ENCODE data around the gene CHCHD10.
A peak's percentile ranks its signal among the peaks of the same experiment; 100 is the strongest.

CHCHD10 gene

DNA sequence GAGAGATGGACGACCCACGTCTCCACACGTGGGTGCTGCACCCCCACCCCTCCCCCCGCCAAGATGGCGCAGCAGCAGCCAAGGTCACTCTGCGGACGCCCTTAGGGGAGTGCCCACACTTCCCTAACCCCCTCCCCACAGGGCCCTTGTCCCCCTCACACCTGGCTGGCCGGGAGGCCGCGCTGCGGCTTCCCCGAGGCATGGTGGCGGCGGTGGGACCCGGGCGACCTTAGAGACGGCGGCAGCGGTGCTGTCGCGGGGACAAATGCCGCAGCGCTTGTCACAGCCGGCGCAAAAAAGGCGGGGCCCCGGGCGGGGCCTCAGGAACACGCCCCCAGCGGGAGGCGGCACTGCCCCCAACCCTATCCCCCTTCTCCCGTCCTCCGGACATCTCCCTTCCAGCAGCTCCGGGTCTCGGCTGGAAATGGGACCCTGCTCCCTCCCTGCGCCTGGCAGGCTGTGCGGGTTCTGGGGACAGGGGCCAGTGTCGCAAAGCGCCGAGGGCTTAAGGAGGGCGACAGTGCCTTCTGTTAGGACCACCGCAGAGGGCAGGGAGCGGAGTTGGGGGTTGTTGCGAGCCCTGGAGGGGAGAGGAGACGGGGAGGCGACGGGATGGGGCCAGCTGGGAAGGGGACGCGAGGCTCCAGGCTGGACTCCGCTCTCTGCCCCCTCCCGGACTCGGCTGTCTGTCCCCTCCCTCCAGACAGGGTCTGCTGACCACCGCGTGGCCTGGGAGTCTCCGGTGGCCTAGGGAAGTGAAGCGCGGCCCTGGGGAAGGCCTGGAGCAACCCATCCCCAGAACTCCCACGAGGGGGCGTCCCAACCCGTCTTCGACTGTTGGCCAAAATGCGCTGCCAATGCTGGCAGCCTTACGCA is at the start of gene CHCHD10:
Gene CHCHD10, minus strand, starts transcription at position 300 of the 876 bp plus-strand sequence. Its CDS starts 98 bp downstream, at position 202.
- peak within 1 kb of the TSS; percentile 84 for H3K27ac ChIP-seq (ENCODE audit: low read length)
- peaks cover 0 to 58% of the 10 kb centered on the region in 2 donors for H3K4me1 ChIP-seq (ENCODE audit: control insufficient read depth in 1 of 2, insufficient read depth in 2 of 2, low read length in 2 of 2)
- peak within 1 kb of the TSS; percentile 77 to 90 for H3K4me3 ChIP-seq (ENCODE audit: low read depth in 1 of 2, low read length in 2 of 2)

DNA sequence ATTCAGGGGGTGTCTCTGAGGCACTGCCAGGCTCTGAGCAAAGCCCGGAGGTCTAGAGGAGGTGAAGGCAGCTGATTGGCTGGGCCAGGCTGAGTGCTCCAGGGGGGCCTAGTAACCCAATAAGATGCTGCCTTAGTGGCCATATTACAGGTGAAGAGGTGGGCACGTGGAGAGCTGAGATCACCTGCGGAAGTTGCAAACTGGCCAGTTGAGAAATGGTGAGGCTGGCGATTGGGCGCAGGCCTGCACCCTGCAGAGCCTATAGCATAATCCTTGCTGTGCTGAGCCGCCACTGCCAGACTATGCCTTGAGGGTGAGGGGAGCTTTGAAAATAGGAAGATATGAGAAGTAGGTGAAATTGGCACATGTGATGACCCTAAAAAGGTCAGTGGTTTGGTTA is 49.4 kb upstream of the CHCHD10 start:
- Histone ChIP-seq H3K9me3 (ENCODE audit: control insufficient read depth in 1 of 2, low read length in 2 of 2) (no peaks in the 10 kb centered on the region), H3K27me3 (ENCODE audit: low read depth, low read length) (no peaks in the 10 kb centered on the region), H3K36me3 (ENCODE audit: control insufficient read depth in 1 of 2, insufficient read depth in 2 of 2, low read length in 2 of 2) (peaks cover 32 to 76% of the 10 kb centered on the region in 2 donors), H3K4me1 (ENCODE audit: control insufficient read depth in 1 of 2, insufficient read depth in 2 of 2, low read length in 2 of 2) (no peaks in the 10 kb centered on the region), H3K4me3 (ENCODE audit: low read depth in 1 of 2, low read length in 2 of 2) (no peak overlapping the region), H3K27ac (ENCODE audit: low read length) (no peak overlapping the region)

More for the DNA sequence above, at the start of gene CHCHD10:
- peaks cover 0 to 4% of the 10 kb centered on the region in 2 donors for H3K36me3 ChIP-seq (ENCODE audit: control insufficient read depth in 1 of 2, insufficient read depth in 2 of 2, low read length in 2 of 2)
- H3K9me3 ChIP-seq (ENCODE audit: control insufficient read depth in 1 of 2, low read length in 2 of 2), result no peaks in the 10 kb centered on the region
- no peaks in the 10 kb centered on the region for H3K27me3 ChIP-seq (ENCODE audit: low read depth, low read length)

DNA sequence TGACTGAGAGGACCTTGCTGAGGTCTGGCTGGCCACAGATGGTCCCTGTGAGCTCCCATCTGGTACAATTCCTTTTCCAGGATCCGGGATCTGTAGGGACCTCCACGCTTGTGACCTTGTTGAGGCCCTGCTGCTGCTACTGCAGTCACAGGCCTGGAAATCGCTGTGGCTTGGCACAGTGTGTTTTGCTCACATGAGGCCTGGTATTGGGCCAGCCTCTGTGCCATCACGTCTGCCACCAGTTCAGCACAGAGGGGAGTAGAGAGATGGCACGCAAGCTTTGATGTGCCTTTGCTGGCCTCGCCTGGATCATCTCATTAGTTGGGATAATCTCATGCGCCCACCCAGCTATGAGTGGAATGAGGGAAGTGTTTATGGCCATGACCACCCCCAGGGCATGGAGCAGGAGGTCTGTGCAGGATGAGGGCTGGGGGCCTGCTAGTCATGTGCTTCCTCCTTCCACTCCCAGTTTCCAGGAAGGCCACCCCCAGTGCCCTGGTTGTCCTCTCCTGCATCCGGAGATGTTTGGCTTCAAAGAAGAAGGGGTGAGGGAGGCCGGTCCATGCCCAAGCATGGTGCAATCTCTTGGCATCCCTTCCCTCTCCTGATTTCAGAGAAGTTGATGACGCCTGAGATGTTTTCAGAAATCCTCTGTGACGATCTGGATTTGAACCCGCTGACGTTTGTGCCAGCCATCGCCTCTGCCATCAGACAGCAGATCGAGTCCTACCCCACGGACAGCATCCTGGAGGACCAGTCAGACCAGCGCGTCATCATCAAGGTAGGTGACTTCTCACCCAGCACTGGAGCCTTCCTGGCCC is 48.6 kb upstream of the CHCHD10 start:
- Histone ChIP-seq H3K36me3 (ENCODE audit: control insufficient read depth in 1 of 2, insufficient read depth in 2 of 2, low read length in 2 of 2) (peaks cover 33 to 73% of the 10 kb centered on the region in 2 donors), H3K9me3 (ENCODE audit: control insufficient read depth in 1 of 2, low read length in 2 of 2) (no peaks in the 10 kb centered on the region)

DNA sequence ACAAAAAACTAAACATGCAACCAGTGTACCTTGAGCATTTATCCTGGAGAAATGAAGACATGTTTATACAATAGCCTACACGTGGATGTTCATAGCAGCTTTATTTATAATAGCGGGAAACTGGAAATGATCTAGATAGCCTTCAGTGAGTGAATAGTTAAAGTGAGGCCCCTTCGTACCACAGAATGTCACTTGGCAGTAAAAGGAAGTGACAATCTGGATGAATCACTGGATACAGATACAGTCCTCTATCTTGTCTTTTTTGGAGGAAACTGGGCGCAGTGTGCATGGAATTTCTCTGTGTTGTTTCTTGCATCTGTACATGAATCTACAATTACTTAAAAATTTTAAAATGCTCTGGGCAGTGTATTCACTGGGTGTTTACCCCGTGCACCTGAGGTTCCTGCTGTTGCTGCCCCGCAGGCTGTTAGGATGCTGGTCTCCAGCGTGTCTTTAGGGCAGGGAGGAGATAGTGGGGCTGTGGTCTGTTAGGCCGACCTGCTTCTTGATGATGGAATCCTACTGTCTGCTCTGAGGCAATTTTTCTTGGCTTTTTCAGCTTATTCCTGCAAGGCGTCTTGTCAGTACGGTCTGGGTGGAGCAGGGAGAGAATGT is 47.9 kb upstream of the CHCHD10 start:
- Histone ChIP-seq H3K4me3 (ENCODE audit: low read depth in 1 of 2, low read length in 2 of 2) (no peak overlapping the region), H3K27ac (ENCODE audit: low read length) (no peak overlapping the region), H3K27me3 (ENCODE audit: low read depth, low read length) (no peaks in the 10 kb centered on the region), H3K4me1 (ENCODE audit: control insufficient read depth in 1 of 2, insufficient read depth in 2 of 2, low read length in 2 of 2) (no peaks in the 10 kb centered on the region), H3K36me3 (ENCODE audit: control insufficient read depth in 1 of 2, insufficient read depth in 2 of 2, low read length in 2 of 2) (peaks cover 30 to 70% of the 10 kb centered on the region in 2 donors), H3K9me3 (ENCODE audit: control insufficient read depth in 1 of 2, low read length in 2 of 2) (no peaks in the 10 kb centered on the region)

More for the DNA sequence above, 48.6 kb upstream of the CHCHD10 start:
- Histone ChIP-seq H3K27ac (ENCODE audit: low read length) (no peak overlapping the region), H3K27me3 (ENCODE audit: low read depth, low read length) (no peaks in the 10 kb centered on the region), H3K4me3 (ENCODE audit: low read depth in 1 of 2, low read length in 2 of 2) (no peak overlapping the region), H3K4me1 (ENCODE audit: control insufficient read depth in 1 of 2, insufficient read depth in 2 of 2, low read length in 2 of 2) (no peaks in the 10 kb centered on the region)

DNA sequence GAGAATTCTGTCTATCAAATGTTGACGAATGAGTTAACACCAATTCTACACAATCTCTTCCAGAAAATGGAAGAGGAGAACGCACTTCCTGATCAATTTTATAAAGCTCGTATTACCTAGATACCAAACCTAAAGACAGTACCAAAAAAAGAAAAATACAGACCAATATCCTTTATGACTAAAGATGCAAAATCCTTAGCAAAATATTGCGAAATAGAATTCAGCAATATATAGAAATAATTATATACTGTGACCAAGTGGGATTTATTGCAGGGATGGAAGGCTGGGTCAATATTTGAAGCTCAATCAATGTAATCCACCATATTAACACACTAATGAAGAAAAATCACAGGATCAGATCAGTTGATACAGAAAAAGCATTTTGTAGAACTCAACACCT is 44.6 kb upstream of the CHCHD10 start:
- peaks cover 24 to 37% of the 10 kb centered on the region in 2 donors for H3K36me3 ChIP-seq (ENCODE audit: control insufficient read depth in 1 of 2, insufficient read depth in 2 of 2, low read length in 2 of 2)
- H3K27ac ChIP-seq (ENCODE audit: low read length), result no peak overlapping the region

DNA sequence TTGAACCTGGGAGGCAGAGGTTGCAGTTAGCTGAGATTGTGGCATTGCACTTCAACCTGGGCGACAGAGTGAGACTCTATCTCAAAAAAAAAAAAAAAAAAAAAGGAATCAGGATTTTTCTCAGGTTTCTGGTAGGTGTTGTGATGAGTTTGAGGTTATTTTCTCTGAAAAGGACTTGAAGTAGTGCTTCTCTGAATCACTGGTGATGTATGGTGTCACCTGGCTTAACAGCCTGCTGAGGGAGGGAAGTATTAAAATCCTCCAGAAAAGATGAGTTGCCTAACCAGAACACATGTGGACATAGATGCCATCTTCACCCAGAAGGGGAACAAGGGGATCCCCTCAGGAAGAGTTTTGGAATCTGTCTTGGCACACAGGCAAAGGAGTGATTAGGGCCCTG is 39.1 kb upstream of the CHCHD10 start:
- Histone ChIP-seq H3K36me3 (ENCODE audit: control insufficient read depth in 1 of 2, insufficient read depth in 2 of 2, low read length in 2 of 2) (peaks cover 45 to 54% of the 10 kb centered on the region in 2 donors), H3K9me3 (ENCODE audit: control insufficient read depth in 1 of 2, low read length in 2 of 2) (no peaks in the 10 kb centered on the region), H3K4me3 (ENCODE audit: low read depth in 1 of 2, low read length in 2 of 2) (no peak overlapping the region), H3K27me3 (ENCODE audit: low read depth, low read length) (no peaks in the 10 kb centered on the region), H3K27ac (ENCODE audit: low read length) (no peak overlapping the region), H3K4me1 (ENCODE audit: control insufficient read depth in 1 of 2, insufficient read depth in 2 of 2, low read length in 2 of 2) (no peaks in the 10 kb centered on the region)

More for the DNA sequence above, 44.6 kb upstream of the CHCHD10 start:
- H3K4me3 ChIP-seq (ENCODE audit: low read depth in 1 of 2, low read length in 2 of 2), result no peak overlapping the region
- H3K9me3 ChIP-seq (ENCODE audit: control insufficient read depth in 1 of 2, low read length in 2 of 2), result no peaks in the 10 kb centered on the region
- no peaks in the 10 kb centered on the region for H3K27me3 ChIP-seq (ENCODE audit: low read depth, low read length)
- H3K4me1 ChIP-seq (ENCODE audit: control insufficient read depth in 1 of 2, insufficient read depth in 2 of 2, low read length in 2 of 2), result no peaks in the 10 kb centered on the region

DNA sequence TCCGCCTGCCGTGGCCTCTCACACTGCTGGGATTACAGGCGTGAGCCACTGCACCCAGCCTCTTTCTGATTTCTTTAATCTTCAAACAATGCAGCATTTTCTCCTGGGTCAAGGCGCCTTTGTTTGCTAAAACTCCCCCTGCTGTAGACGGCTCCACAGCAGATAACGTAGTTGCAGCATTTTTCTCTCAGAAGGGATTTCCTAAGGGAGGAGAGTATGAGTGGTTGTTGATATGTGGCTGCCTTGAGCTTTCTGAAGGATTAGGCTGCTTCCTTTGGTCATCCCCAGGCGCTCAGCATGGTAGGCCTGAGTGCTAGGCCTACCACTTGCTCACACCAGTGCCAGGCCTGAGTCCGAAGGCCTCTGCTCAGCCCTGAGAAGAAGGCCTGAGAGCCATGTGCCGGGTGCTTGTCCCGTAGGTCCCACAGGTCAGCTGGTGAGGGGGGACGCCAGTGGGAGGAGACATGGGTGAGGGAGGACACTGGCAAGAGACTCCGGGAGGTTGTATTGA is 37.1 kb upstream of the CHCHD10 start:
- Histone ChIP-seq H3K27ac (ENCODE audit: low read length) (no peak overlapping the region), H3K4me3 (ENCODE audit: low read depth in 1 of 2, low read length in 2 of 2) (no peak overlapping the region), H3K4me1 (ENCODE audit: control insufficient read depth in 1 of 2, insufficient read depth in 2 of 2, low read length in 2 of 2) (no peaks in the 10 kb centered on the region), H3K27me3 (ENCODE audit: low read depth, low read length) (no peaks in the 10 kb centered on the region), H3K36me3 (ENCODE audit: control insufficient read depth in 1 of 2, insufficient read depth in 2 of 2, low read length in 2 of 2) (peaks cover 57 to 68% of the 10 kb centered on the region in 2 donors), H3K9me3 (ENCODE audit: control insufficient read depth in 1 of 2, low read length in 2 of 2) (no peaks in the 10 kb centered on the region)

DNA sequence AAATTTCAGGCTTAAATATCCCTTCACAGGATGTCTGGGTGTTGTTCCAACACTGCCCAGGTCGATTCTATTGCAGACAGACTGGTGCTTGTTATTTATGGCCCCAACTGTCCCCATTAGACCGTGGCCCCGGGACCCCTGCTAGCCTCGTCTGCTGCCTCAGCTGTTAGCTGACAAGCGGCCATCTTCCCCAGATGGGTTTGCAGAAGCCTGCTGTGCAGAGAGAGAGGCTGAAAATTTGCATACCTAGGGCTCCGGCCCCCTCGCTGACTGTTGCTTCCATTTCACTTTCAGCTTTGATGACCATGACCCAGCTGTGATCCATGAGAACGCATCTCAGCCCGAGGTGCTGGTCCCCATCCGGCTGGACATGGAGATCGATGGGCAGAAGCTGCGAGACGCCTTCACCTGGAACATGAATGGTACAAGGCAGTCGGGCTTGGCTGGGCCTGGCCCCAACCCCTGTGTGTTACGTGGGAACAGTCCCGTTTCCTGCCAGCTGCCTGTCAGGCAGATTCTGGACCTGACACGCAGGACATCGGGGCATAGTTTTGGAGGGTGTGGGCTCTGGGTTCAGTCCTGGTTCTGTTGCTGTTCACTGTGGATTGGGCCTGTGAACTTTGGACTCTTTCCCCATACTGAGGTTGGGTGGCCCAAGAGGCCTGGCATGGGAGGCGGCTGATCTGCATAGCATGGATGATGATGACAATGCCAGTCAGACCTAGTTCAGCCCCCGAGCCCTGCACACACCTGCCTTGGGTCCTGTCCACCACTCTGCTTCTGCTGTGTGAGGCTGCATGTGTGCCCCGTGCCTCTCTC is 35.4 kb upstream of the CHCHD10 start:
- Histone ChIP-seq H3K4me1 (ENCODE audit: control insufficient read depth in 1 of 2, insufficient read depth in 2 of 2, low read length in 2 of 2) (no peaks in the 10 kb centered on the region), H3K4me3 (ENCODE audit: low read depth in 1 of 2, low read length in 2 of 2) (no peak overlapping the region), H3K36me3 (ENCODE audit: control insufficient read depth in 1 of 2, insufficient read depth in 2 of 2, low read length in 2 of 2) (peaks cover 57 to 77% of the 10 kb centered on the region in 2 donors), H3K27me3 (ENCODE audit: low read depth, low read length) (no peaks in the 10 kb centered on the region), H3K9me3 (ENCODE audit: control insufficient read depth in 1 of 2, low read length in 2 of 2) (no peaks in the 10 kb centered on the region), H3K27ac (ENCODE audit: low read length) (no peak overlapping the region)

DNA sequence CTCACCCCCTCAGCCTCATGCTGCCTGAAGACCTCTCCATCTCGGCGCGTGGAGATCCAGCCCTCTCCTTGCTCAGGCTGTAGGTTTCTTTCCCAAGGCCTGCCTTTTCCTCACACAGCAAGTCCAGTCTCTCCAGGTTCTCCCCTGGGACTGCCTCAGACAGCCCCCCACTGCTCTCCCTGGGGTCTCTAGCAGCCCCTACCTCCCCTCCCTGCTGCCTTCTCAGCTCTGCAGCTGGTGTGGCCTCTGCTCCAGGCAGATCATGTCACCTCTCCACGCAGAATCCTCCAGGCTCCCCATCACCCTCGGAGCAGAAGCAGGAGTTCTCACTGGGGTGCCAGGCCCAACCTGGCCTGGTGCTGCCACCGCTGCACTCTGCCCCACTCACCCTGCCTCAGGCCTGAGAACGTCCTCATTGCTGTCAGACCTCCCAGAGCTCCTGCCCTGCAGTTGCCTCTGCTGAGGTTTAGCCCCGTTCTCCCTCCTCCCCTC is 34.2 kb upstream of the CHCHD10 start:
- Histone ChIP-seq H3K4me3 (ENCODE audit: low read depth in 1 of 2, low read length in 2 of 2) (no peak overlapping the region), H3K9me3 (ENCODE audit: control insufficient read depth in 1 of 2, low read length in 2 of 2) (no peaks in the 10 kb centered on the region), H3K36me3 (ENCODE audit: control insufficient read depth in 1 of 2, insufficient read depth in 2 of 2, low read length in 2 of 2) (peaks cover 59 to 80% of the 10 kb centered on the region in 2 donors), H3K27me3 (ENCODE audit: low read depth, low read length) (no peaks in the 10 kb centered on the region), H3K27ac (ENCODE audit: low read length) (no peak overlapping the region), H3K4me1 (ENCODE audit: control insufficient read depth in 1 of 2, insufficient read depth in 2 of 2, low read length in 2 of 2) (no peaks in the 10 kb centered on the region)

DNA sequence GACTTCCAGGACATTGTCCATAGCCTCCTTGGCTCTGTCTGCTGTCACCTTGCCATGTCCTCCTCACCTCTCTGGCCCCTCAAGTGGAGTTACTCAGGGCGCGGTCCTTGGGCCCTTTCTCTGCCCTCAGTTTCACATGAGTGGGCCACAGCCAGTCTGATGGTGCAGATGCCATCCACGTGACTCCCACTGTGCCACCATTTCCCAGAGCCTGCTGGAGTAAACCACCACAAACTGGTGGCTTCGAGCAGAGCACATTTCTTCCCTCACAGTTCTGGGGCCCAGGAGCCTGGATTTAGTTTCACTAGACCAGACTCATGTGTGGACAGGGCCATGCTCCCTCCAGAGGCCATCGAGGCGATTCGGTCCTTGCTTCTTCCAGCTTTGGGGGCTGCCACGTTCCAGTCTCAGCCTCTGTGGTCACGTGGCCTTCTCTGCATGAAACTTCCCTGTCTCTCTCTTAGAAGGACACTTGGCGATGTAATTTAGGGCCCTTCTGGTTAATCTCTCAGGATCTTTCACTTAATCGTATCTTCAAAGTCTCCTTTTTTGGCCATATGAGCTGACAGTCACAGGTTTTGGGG is 33.6 kb upstream of the CHCHD10 start:
- Histone ChIP-seq H3K4me3 (ENCODE audit: low read depth in 1 of 2, low read length in 2 of 2) (no peak overlapping the region), H3K36me3 (ENCODE audit: control insufficient read depth in 1 of 2, insufficient read depth in 2 of 2, low read length in 2 of 2) (peaks cover 56 to 82% of the 10 kb centered on the region in 2 donors), H3K4me1 (ENCODE audit: control insufficient read depth in 1 of 2, insufficient read depth in 2 of 2, low read length in 2 of 2) (no peaks in the 10 kb centered on the region), H3K27ac (ENCODE audit: low read length) (no peak overlapping the region), H3K27me3 (ENCODE audit: low read depth, low read length) (no peaks in the 10 kb centered on the region), H3K9me3 (ENCODE audit: control insufficient read depth in 1 of 2, low read length in 2 of 2) (no peaks in the 10 kb centered on the region)

All from muscle layer of duodenum (tissue), 2 donors.